ENCODE results near the gene GATA3.
A peak's percentile ranks its signal among the peaks of the same experiment; 100 is the strongest.

GATA3 gene
- long read RNA-seq: 0 reads

DNA sequence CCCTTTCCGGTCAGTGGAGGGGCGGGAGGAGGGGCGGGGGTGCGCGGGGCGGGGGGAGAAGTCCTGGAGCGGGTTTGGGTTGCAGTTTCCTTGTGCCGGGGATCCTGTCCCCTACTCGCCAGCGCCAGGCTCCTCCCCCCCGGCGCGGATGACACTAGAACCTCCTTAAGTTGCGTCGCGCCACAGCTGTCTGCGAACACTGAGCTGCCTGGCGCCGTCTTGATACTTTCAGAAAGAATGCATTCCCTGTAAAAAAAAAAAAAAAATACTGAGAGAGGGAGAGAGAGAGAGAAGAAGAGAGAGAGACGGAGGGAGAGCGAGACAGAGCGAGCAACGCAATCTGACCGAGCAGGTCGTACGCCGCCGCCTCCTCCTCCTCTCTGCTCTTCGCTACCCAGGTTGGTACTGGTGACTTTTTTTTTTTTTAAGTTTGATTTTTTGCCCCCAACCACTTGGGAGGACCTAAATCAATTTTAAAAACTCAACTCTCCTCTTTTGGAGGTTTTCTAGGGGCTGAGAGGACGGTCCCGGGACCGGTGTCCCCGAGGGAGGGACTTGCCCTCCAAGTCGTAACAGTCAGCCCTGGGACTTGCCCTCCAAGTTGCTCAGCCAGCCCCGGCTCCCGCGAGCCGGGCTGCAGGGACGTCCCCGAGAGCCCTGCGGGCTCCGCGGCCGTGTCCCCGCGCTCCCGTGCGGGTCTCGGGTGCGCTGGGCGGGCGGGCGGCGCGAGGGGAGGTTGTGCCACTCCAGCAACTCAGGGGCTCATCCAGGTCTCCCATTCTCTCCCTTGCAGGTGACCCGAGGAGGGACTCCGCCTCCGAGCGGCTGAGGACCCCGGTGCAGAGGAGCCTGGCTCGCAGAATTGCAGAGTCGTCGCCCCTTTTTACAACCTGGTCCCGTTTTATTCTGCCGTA, at the start of gene GATA3:
Gene GATA3 (plus strand): TSS at position 195 of the 914 bp plus-strand sequence. CDS start 968 bp downstream, outside the sequence.
- H3K4me3 ChIP-seq (replicated peaks; ENCODE audit: insufficient read depth, low read length): peak within 1 kb of the TSS; percentile 12; the same call in 1 of the 2 replicates
- TF ChIP-seq SPI1 (IDR thresholded peaks at IDR 0.05; ENCODE audit: borderline replicate concordance, low read depth): no peak
- no peak for TF ChIP-seq POLR2AphosphoS5 (IDR thresholded peaks at IDR 0.05; ENCODE audit: low read depth)
- no peak for TF ChIP-seq REST (IDR thresholded peaks at IDR 0.05; ENCODE audit: insufficient replicate concordance, low read depth)
- no peak for TF ChIP-seq GABPA (IDR thresholded peaks at IDR 0.05; ENCODE audit: low read depth)
- TF ChIP-seq, protein P1, sequence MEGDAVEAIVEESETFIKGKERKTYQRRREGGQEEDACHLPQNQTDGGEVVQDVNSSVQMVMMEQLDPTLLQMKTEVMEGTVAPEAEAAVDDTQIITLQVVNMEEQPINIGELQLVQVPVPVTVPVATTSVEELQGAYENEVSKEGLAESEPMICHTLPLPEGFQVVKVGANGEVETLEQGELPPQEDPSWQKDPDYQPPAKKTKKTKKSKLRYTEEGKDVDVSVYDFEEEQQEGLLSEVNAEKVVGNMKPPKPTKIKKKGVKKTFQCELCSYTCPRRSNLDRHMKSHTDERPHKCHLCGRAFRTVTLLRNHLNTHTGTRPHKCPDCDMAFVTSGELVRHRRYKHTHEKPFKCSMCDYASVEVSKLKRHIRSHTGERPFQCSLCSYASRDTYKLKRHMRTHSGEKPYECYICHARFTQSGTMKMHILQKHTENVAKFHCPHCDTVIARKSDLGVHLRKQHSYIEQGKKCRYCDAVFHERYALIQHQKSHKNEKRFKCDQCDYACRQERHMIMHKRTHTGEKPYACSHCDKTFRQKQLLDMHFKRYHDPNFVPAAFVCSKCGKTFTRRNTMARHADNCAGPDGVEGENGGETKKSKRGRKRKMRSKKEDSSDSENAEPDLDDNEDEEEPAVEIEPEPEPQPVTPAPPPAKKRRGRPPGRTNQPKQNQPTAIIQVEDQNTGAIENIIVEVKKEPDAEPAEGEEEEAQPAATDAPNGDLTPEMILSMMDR (IDR thresholded peaks at IDR 0.05; ENCODE audit: insufficient read depth, low read length): no peak
- no peak for DNase-seq (ENCODE audit: low read depth in 1 of 2, low spot score in 1 of 2)
- no peak within 1 kb of the TSS for H3K27ac ChIP-seq (replicated peaks)
- peaks cover 21% of the 10 kb centered on the region for H3K27me3 ChIP-seq (ENCODE audit: insufficient read depth, poor library complexity, severe bottlenecking)

- TF ChIP-seq POLR2AphosphoS5 (IDR thresholded peaks at IDR 0.05; ENCODE audit: low read depth) (no peak), SPI1 (IDR thresholded peaks at IDR 0.05; ENCODE audit: borderline replicate concordance, low read depth) (no peak; the same call in 1 of the 2 replicates), GABPA (IDR thresholded peaks at IDR 0.05; ENCODE audit: low read depth) (no peak), REST (IDR thresholded peaks at IDR 0.05; ENCODE audit: insufficient replicate concordance, low read depth) (no peak)
- TF ChIP-seq, protein P1 (IDR thresholded peaks at IDR 0.05; ENCODE audit: insufficient read depth, low read length): no peak
- no peak overlapping the region for H3K4me3 ChIP-seq (replicated peaks; ENCODE audit: insufficient read depth, low read length)
- no peaks in the 10 kb centered on the region for H3K27me3 ChIP-seq (ENCODE audit: insufficient read depth, poor library complexity, severe bottlenecking)
- no peak overlapping the region for H3K27ac ChIP-seq (replicated peaks)
- no peak for DNase-seq (ENCODE audit: low read depth in 1 of 2, low spot score in 1 of 2)
Observed at GRCh38 chr10:8006274-8006999, 48.1 kb upstream of the GATA3 start.

DNA sequence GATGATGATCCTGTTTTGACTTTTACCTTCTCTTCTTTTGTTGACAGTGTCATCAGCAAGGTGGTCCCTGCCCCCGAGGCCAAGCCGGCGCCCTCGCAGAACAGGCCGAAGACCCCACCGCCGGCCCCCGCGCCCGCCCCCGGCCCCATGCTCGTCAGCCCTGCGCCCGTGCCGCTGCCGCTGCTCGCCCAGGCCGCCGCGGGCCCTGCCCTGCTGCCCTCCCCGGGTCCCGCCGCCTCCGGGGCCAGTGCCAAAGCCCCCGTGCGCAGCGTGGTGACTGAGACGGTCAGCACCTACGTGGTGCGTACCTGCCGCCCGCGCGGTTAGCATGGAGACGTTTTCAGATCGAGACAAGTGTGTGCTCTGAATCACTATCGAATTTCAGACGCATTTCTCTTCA, 45.5 kb upstream of the GATA3 start:
- Histone ChIP-seq H3K27me3 (ENCODE audit: insufficient read depth, poor library complexity, severe bottlenecking) (no peaks in the 10 kb centered on the region), H3K4me3 (replicated peaks; ENCODE audit: insufficient read depth, low read length) (no peak overlapping the region), H3K27ac (replicated peaks) (no peak overlapping the region)
- TF ChIP-seq SPI1 (IDR thresholded peaks at IDR 0.05; ENCODE audit: borderline replicate concordance, low read depth) (no peak), GABPA (IDR thresholded peaks at IDR 0.05; ENCODE audit: low read depth) (no peak), REST (IDR thresholded peaks at IDR 0.05; ENCODE audit: insufficient replicate concordance, low read depth) (no peak), POLR2AphosphoS5 (IDR thresholded peaks at IDR 0.05; ENCODE audit: low read depth) (no peak)
- TF ChIP-seq, protein P1 (IDR thresholded peaks at IDR 0.05; ENCODE audit: insufficient read depth, low read length): no peak
- no peak for DNase-seq (ENCODE audit: low read depth in 1 of 2, low spot score in 1 of 2)

All from HL-60 (cell line).